ENCODE results near the gene SEPTIN1.
"Not testable (repeated sequence)": the region's sequence is repeated elsewhere in the genome, so short reads cannot be mapped to it uniquely, and the experiment has no call there.

DNA sequence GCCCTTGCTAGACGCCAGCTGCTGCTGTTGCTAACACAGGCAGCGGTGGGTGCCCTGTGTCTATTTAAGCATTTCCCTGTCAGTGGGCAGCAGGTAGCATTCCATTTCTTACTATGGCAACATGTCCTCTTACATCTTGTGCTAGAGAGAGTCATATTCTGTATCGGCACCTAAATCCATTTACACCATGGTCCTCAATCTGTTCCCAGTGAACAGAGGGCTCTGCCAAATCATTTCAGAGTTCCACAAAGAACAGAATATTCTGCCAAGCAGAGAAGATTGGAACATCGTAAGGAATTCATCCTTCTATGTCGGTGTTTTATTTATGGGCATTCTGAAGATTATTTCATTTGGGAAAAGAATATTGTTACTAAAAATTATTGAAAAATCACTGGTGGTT lies 43.6 kb downstream of the SEPTIN1 start:
- TF ChIP-seq, protein P1, sequence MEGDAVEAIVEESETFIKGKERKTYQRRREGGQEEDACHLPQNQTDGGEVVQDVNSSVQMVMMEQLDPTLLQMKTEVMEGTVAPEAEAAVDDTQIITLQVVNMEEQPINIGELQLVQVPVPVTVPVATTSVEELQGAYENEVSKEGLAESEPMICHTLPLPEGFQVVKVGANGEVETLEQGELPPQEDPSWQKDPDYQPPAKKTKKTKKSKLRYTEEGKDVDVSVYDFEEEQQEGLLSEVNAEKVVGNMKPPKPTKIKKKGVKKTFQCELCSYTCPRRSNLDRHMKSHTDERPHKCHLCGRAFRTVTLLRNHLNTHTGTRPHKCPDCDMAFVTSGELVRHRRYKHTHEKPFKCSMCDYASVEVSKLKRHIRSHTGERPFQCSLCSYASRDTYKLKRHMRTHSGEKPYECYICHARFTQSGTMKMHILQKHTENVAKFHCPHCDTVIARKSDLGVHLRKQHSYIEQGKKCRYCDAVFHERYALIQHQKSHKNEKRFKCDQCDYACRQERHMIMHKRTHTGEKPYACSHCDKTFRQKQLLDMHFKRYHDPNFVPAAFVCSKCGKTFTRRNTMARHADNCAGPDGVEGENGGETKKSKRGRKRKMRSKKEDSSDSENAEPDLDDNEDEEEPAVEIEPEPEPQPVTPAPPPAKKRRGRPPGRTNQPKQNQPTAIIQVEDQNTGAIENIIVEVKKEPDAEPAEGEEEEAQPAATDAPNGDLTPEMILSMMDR (conservative IDR thresholded peaks at IDR 0.05 in 1 of 2, IDR thresholded peaks at IDR 0.05 in 1 of 2; ENCODE audit: low read depth in 1 of 2, low read length in 2 of 2), result not testable (repeated sequence)
- not testable (repeated sequence) for TF ChIP-seq EZH2 (IDR thresholded peaks at IDR 0.05; ENCODE audit: low read length, missing control alignments)

Measured in fibroblast of lung (primary cell).